ENCODE measurements around the gene SLC25A29. TPM values are rescaled to one million over a fixed set of nuclear protein-coding genes. Genes with fewer than 3 reads are reported as not detected.

Gene SLC25A29
- total RNA-seq, 1 donor from 2014 or later = 123 TPM

GRCh38 chr14:100279563-100279962 is 26.7 kb downstream of the SLC25A29 start:
- DNase-seq (ENCODE audit: low read depth, low spot score) = no peak
- H3K4me3 Mint-ChIP-seq = no peak overlapping the region
- H3K27me3 Mint-ChIP-seq (ENCODE audit: low read depth) = peaks cover 2% of the 10 kb centered on the region
- TF ChIP-seq CTCF (conservative IDR thresholded peaks at IDR 0.05) = no peak
- no peak overlapping the region for H3K27ac Mint-ChIP-seq (ENCODE audit: unreplicated experiment)
- H3K36me3 Mint-ChIP-seq (ENCODE audit: low read depth) = peaks cover 3% of the 10 kb centered on the region
- H3K4me1 Mint-ChIP-seq = peaks cover 28% of the 10 kb centered on the region
- H3K9me3 Mint-ChIP-seq = no peaks in the 10 kb centered on the region

GRCh38 chr14:100279133-100279532 is 27.1 kb downstream of the SLC25A29 start:
- Mint-ChIP-seq H3K27ac (ENCODE audit: unreplicated experiment) (no peak overlapping the region), H3K4me3 (no peak overlapping the region), H3K36me3 (ENCODE audit: low read depth) (peaks cover 3% of the 10 kb centered on the region), H3K4me1 (peaks cover 28% of the 10 kb centered on the region), H3K9me3 (no peaks in the 10 kb centered on the region), H3K27me3 (ENCODE audit: low read depth) (no peaks in the 10 kb centered on the region)
- DNase-seq (ENCODE audit: low read depth, low spot score) = no peak
- no peak for TF ChIP-seq CTCF (conservative IDR thresholded peaks at IDR 0.05)

GRCh38 chr14:100278702-100279101 is 27.5 kb downstream of the SLC25A29 start:
- H3K4me3 Mint-ChIP-seq = no peak overlapping the region
- H3K4me1 Mint-ChIP-seq = peaks cover 28% of the 10 kb centered on the region
- H3K27ac Mint-ChIP-seq (ENCODE audit: unreplicated experiment) = no peak overlapping the region

GRCh38 chr14:100275214-100275613 is 31.0 kb downstream of the SLC25A29 start:
- TF ChIP-seq CTCF (conservative IDR thresholded peaks at IDR 0.05) = no peak
- no peaks in the 10 kb centered on the region for H3K27me3 Mint-ChIP-seq (ENCODE audit: low read depth)
- H3K36me3 Mint-ChIP-seq (ENCODE audit: low read depth) = peaks cover 3% of the 10 kb centered on the region
- no peak overlapping the region for H3K4me3 Mint-ChIP-seq
- no peak overlapping the region for H3K27ac Mint-ChIP-seq (ENCODE audit: unreplicated experiment)
- no peaks in the 10 kb centered on the region for H3K9me3 Mint-ChIP-seq
- no peak for DNase-seq (ENCODE audit: low read depth, low spot score)
- H3K4me1 Mint-ChIP-seq = peaks cover 24% of the 10 kb centered on the region

More at GRCh38 chr14:100278702-100279101, 27.5 kb downstream of the SLC25A29 start:
- Mint-ChIP-seq H3K36me3 (ENCODE audit: low read depth) (peaks cover 3% of the 10 kb centered on the region), H3K9me3 (no peaks in the 10 kb centered on the region), H3K27me3 (ENCODE audit: low read depth) (no peaks in the 10 kb centered on the region)
- no peak for DNase-seq (ENCODE audit: low read depth, low spot score)
- TF ChIP-seq CTCF (conservative IDR thresholded peaks at IDR 0.05) = no peak

- H3K27ac Mint-ChIP-seq (ENCODE audit: unreplicated experiment) = no peak overlapping the region
- no peaks in the 10 kb centered on the region for H3K27me3 Mint-ChIP-seq (ENCODE audit: low read depth)
- H3K4me3 Mint-ChIP-seq = no peak overlapping the region
- H3K36me3 Mint-ChIP-seq (ENCODE audit: low read depth) = peaks cover 3% of the 10 kb centered on the region
- H3K9me3 Mint-ChIP-seq = no peaks in the 10 kb centered on the region
- no peak for DNase-seq (ENCODE audit: low read depth, low spot score)
- no peak for TF ChIP-seq CTCF (conservative IDR thresholded peaks at IDR 0.05)
- peaks cover 21% of the 10 kb centered on the region for H3K4me1 Mint-ChIP-seq
Measured at GRCh38 chr14:100274250-100274649, 32.0 kb downstream of the SLC25A29 start.
